K562 (cell line): ENCODE measurements around the gene ITGB5. TPM values are rescaled to one million over a fixed set of nuclear protein-coding genes. Genes with fewer than 3 reads are reported as not detected.

Source experiments
- ATAC-seq: fragments of 200-7000 bp; cut with Tn5 transposase; 3 replicates; pipeline ENCODE4 v1.9.1; 2020; ENCODE audit warnings: moderate library complexity
- BruUV-seq: library from RNA; stranded (reverse); fragments of 400-500 nt; replicated peaks from 2 replicates; lab custom pipeline; 2021; lab: Mats Ljungman, UMichigan
- CTCF ChIA-PET: fragments of 300-600 bp; formaldehyde crosslinking; extraction: SDS; loops from one replicate; lab custom pipeline; 2021; ENCODE audit warnings: low intra/inter-chr PET ratio; lab: Yijun Ruan, JAX
- POLR2A ChIA-PET: fragments of 300-600, 350-650 bp; sonication (Branson Sonifier 250); formaldehyde crosslinking; extraction: SDS; loops from one replicate; lab custom pipeline; 2021; ENCODE audit warnings: antibody characterized with exemption, inconsistent platforms; lab: Yijun Ruan, JAX
- DNase-seq, 4 experiments: peaks; one replicate each; pipeline versions ENCODE4 v3.0.0 to v3.0.0-alpha.2; 2011 to 2018; ENCODE audit warnings: low spot score in 3 of 4, mixed read lengths in 3 of 4; ENCODE audit errors: extremely low read depth in 1 of 4
- FAIRE-seq: peaks from 2 replicates; lab custom pipeline; 2011; peaks lifted over from hg19 to GRCh38; lab: Jason Lieb, UNC
- H2AFZ ChIP-seq: 2 replicates; pipeline ENCODE4 v1.6.0; 2011; ENCODE audit warnings: low read depth, low read length, control low read depth, inconsistent platforms
- H3K27ac ChIP-seq: fragments of 200-600 bp; 3 replicates; pipeline ENCODE4 v1.8.0; 2011; ENCODE audit warnings: low read depth, mild to moderate bottlenecking, control low read depth, inconsistent platforms, low read length, moderate library complexity, mixed read lengths; ENCODE audit errors: extremely low read depth
- H3K27me3 ChIP-seq, 2 experiments: fragments of 300-600 bp in 1 of 2; 2 replicates in 1 of 2; 3 replicates in 1 of 2; pipeline versions ENCODE4 v1.6.0 to v1.8.0; 2011; ENCODE audit warnings: inconsistent platforms in 2 of 2, low read length in 2 of 2, mild to moderate bottlenecking in 1 of 2, mixed read lengths in 1 of 2, moderate library complexity in 1 of 2; ENCODE audit not compliant: control insufficient read depth in 2 of 2, insufficient read depth in 2 of 2
- H3K36me3 ChIP-seq: fragments of 300-600 bp; 3 replicates; pipeline ENCODE4 v1.8.0; 2011; ENCODE audit warnings: mild to moderate bottlenecking, low read length, inconsistent platforms; ENCODE audit not compliant: control insufficient read depth, insufficient read depth
- H3K4me1 ChIP-seq, 2 experiments: fragments of 200-600 bp in 1 of 2; replicated peaks in 1 of 2; 2 replicates in 1 of 2; 3 replicates in 1 of 2; pipeline versions ENCODE4 v1.5.1 to v1.8.0; 2011; ENCODE audit warnings: inconsistent platforms in 2 of 2, low read length in 2 of 2, mild to moderate bottlenecking in 1 of 2, mixed read lengths in 1 of 2, moderate library complexity in 1 of 2; ENCODE audit not compliant: control insufficient read depth in 2 of 2, insufficient read depth in 2 of 2
- H3K4me2 ChIP-seq: 2 replicates; pipeline ENCODE4 v1.6.1; 2011; ENCODE audit warnings: low read length, control low read depth, inconsistent platforms, mixed read lengths; ENCODE audit not compliant: insufficient read depth
- H3K4me3 ChIP-seq: fragments of 200-600 bp; sonication (generic), shearing (Covaris generic); 2 replicates; pipeline ENCODE4 v1.5.1; 2016; ENCODE audit warnings: control low read depth, inconsistent platforms
- H3K79me2 ChIP-seq: fragments of 200-600 bp; 3 replicates; pipeline ENCODE4 v1.8.0; 2011; ENCODE audit warnings: low read length, inconsistent platforms; ENCODE audit not compliant: control insufficient read depth, insufficient read depth
- H3K9ac ChIP-seq, 2 experiments: 2 replicates each; pipeline versions ENCODE4 v1.6.0 to v1.6.1; 2011; ENCODE audit warnings: low read depth in 2 of 2, low read length in 2 of 2, control low read depth in 1 of 2, inconsistent platforms in 1 of 2, mild to moderate bottlenecking in 1 of 2, mixed read lengths in 1 of 2; ENCODE audit not compliant: insufficient read depth in 1 of 2
- H3K9me1 ChIP-seq: one replicate; pipeline ENCODE4 v1.6.0; 2011; ENCODE audit warnings: inconsistent platforms, mild to moderate bottlenecking, low read length, moderate library complexity; ENCODE audit not compliant: control insufficient read depth, insufficient read depth
- H3K9me3 ChIP-seq: replicated peaks from 2 replicates; pipeline ENCODE4 v1.5.1; 2011; ENCODE audit warnings: low read depth, low read length, inconsistent platforms; ENCODE audit not compliant: control insufficient read depth, insufficient read depth
- H4K20me1 ChIP-seq: replicated peaks from 2 replicates; pipeline ENCODE4 v1.6.1; 2011; ENCODE audit warnings: low read length, inconsistent platforms, mixed read lengths; ENCODE audit not compliant: control insufficient read depth, insufficient read depth
- EGR1 ChIP-seq: fragments of 450-650 bp; conservative IDR thresholded peaks from 2 replicates; pipeline ENCODE4 v1.6.1; 2017; ENCODE audit warnings: mild to moderate bottlenecking
- IRF1 ChIP-seq: sonication (generic); formaldehyde crosslinking; IDR thresholded peaks from 2 replicates; pipeline ENCODE4 v1.8.0; 2022; ENCODE audit warnings: missing genetic modification reagents, mild to moderate bottlenecking, borderline replicate concordance
- ZNF23 ChIP-seq: fragments of 250-450 bp; sonication (Bioruptor Pico); IDR thresholded peaks from 2 replicates; pipeline ENCODE4 v1.4.0; 2020; ENCODE audit warnings: mild to moderate bottlenecking
- ZNF75A ChIP-seq: fragments of 450-650 bp; formaldehyde crosslinking; IDR thresholded peaks from 2 replicates; pipeline ENCODE4 v1.4.0; 2020; ENCODE audit warnings: mild to moderate bottlenecking
- WGBS: fragments of 100-300 bp; shearing (Covaris generic); methylation state at CpG from one replicate; pipeline ENCODE4 v1.1.6; 2016; ENCODE audit warnings: low coverage, mixed read lengths; ENCODE audit not compliant: insufficient coverage; ENCODE audit errors: missing lambda C conversion rate; 5-methylcytosine and 5-hydroxymethylcytosine counted together
- in situ Hi-C: fragments of 300-500 bp; cut with MboI; formaldehyde crosslinking; loops from 4 replicates; pipeline ENCODE4 v1.15.0; 2018; ENCODE audit warnings: inconsistent platforms, mixed read lengths
- intact Hi-C: fragments of 100-400 bp; cut with micrococcal nuclease; formaldehyde crosslinking; loops from 2 replicates; pipeline ENCODE4 v1.14.2; 2022
- polyA plus RNA-seq, 8 experiments: library from polyadenylated mRNA; depleted of rRNA in 4 of 8; stranded (reverse) in 5 of 8; unstranded in 3 of 8; fragments of >200 nt; fragmentation: Nextera tagmentation in 2 of 8; fragmentation: Illumina TruSeq in 1 of 8; extraction: Ambion mirVana in 2 of 8; extraction: Trizol in 1 of 8; gene quantifications; 2 replicates each; pipeline versions ENCODE4 v1.2.1 to v1.2.3, GENCODE V29; 2011 to 2014; ENCODE audit warnings: inconsistent platforms in 1 of 8, missing spikeins in 1 of 8
- total RNA-seq, 7 experiments: library from RNA; depleted of rRNA in 6 of 7; stranded (reverse); fragments of >200 nt in 6 of 7; fragmentation: Illumina TruSeq in 2 of 7; extraction: Trizol in 2 of 7; gene quantifications; 2 replicates each; pipeline versions ENCODE4 v1.2.1 to v1.2.3, GENCODE V29; 2011 to 2021; ENCODE audit warnings: low replicate concordance in 1 of 7
- TF ChIP-seq, protein P1 (sequence below): fragments of 250-450 bp; sonication (Bioruptor Pico); IDR thresholded peaks from 2 replicates; pipeline ENCODE4 v1.4.0; 2020; ENCODE audit warnings: mild to moderate bottlenecking
- TF ChIP-seq, protein P2 (sequence below): fragments of 250-450 bp; sonication (Bioruptor Pico); IDR thresholded peaks from 2 replicates; pipeline ENCODE4 v1.8.0; 2022; ENCODE audit warnings: moderate library complexity, mild to moderate bottlenecking, inconsistent platforms

Gene ITGB5
- total and polyA plus RNA-seq, 9 of the 15 experiments (the other 6 are each of a cell fraction or from before 2014, with no cell fraction given), result 1.7 to 46.8 (median 9.9) TPM

DNA sequence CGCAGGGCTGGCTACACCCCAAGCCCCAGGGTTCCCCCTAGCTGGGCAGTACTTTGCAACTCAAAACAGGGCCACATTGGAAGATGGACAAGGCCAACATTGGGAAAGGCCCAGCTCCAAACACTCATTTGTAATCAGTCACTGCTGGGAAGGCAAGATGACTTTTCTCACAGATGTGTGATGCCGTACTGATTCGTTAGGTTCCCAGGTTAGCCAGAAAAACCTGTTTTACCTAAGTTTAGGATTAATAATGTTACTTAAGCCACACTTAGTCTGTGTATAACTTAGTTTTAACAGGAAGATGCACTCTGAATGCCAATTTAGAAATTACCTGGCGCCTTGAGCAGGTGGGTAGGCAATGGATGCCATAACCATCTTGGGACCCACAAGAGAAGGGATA lies 71.0 kb downstream of the ITGB5 start:
- CTCF ChIA-PET, result no interaction called here
- H3K4me1 ChIP-seq, result peaks cover 11 to 20% of the 10 kb centered on the region in 2 experiments; a peak in 4 of 5 replicates
- in situ Hi-C loops (no loop called here), intact Hi-C loops (no loop called here)
- H3K79me2 ChIP-seq, result no peaks in the 10 kb centered on the region
- no peak overlapping the region for H3K9ac ChIP-seq
- H3K4me2 ChIP-seq, result no peak overlapping the region
- no peak for ATAC-seq
- no peaks in the 10 kb centered on the region for H4K20me1 ChIP-seq
- no peaks in the 10 kb centered on the region for H3K9me3 ChIP-seq
- no TSS peak for BruUV-seq
- H3K36me3 ChIP-seq, result no peaks in the 10 kb centered on the region
- H2AFZ ChIP-seq, result no peak overlapping the region
- H3K9me1 ChIP-seq, result no peaks in the 10 kb centered on the region
- no peaks in the 10 kb centered on the region for H3K27me3 ChIP-seq
- no peak for FAIRE-seq
- no peak overlapping the region for H3K27ac ChIP-seq
- no peak for DNase-seq
- TF ChIP-seq EGR1 (no peak), IRF1 (CRISPR knock-in tag) (no peak), ZNF75A (CRISPR knock-in tag) (no peak), ZNF23 (CRISPR knock-in tag) (no peak)
- TF ChIP-seq, protein P1, sequence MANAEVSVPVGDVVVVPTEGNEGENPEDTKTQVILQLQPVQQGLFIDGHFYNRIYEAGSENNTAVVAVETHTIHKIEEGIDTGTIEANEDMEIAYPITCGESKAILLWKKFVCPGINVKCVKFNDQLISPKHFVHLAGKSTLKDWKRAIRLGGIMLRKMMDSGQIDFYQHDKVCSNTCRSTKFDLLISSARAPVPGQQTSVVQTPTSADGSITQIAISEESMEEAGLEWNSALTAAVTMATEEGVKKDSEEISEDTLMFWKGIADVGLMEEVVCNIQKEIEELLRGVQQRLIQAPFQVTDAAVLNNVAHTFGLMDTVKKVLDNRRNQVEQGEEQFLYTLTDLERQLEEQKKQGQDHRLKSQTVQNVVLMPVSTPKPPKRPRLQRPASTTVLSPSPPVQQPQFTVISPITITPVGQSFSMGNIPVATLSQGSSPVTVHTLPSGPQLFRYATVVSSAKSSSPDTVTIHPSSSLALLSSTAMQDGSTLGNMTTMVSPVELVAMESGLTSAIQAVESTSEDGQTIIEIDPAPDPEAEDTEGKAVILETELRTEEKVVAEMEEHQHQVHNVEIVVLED, result no peak
- TF ChIP-seq, protein P2, sequence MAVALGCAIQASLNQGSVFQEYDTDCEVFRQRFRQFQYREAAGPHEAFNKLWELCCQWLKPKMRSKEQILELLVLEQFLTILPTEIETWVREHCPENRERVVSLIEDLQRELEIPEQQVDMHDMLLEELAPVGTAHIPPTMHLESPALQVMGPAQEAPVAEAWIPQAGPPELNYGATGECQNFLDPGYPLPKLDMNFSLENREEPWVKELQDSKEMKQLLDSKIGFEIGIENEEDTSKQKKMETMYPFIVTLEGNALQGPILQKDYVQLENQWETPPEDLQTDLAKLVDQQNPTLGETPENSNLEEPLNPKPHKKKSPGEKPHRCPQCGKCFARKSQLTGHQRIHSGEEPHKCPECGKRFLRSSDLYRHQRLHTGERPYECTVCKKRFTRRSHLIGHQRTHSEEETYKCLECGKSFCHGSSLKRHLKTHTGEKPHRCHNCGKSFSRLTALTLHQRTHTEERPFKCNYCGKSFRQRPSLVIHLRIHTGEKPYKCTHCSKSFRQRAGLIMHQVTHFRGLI, result no peak
- TF ChIP-seq, all 486 proteins: peak for 0
- no peak overlapping the region for H3K4me3 ChIP-seq
- 90% methylated on average over 4 of the region's 4 CpGs for WGBS
- POLR2A ChIA-PET, result interaction anchor here (1.1 kb wide), 1 partner anchor 76 kb away, joined by 3 read pairs; no protein-coding TSS in a partner anchor
